CD4-positive, alpha-beta T cell (primary cell): Measurements from ENCODE around the gene PPP4R2. TPM values are rescaled to one million over a fixed set of nuclear protein-coding genes. Genes with fewer than 3 reads are reported as not detected.

ENCODE experiments used
- ATAC-seq: fragments of 200-7000 bp; cut with Tn5 transposase; one replicate; pipeline ENCODE4 v1.10.0; 2022; ENCODE audit warnings: mild to moderate bottlenecking; ENCODE audit not compliant: poor library complexity
- CTCF ChIA-PET: fragments of 350-600 bp; sonication (Branson Sonifier 250); formaldehyde crosslinking; loops from one replicate; lab custom pipeline; 2021; ENCODE audit warnings: antibody characterized with exemption, inconsistent platforms; lab: Charles Lee
- POLR2A ChIA-PET: fragments of 350-600 bp; sonication (Branson Sonifier 250); formaldehyde crosslinking; loops from one replicate; lab custom pipeline; 2021; ENCODE audit warnings: antibody characterized with exemption, inconsistent platforms; lab: Charles Lee
- DNase-seq, 14 experiments: peaks; one replicate each; pipeline ENCODE4 v3.0.0-alpha.2; 2013 to 2020; ENCODE audit warnings: mixed read lengths in 2 of 14
- H3K27ac ChIP-seq, 2 donors: one replicate each; pipeline versions ENCODE4 v1.5.1 to v1.7.0; 2013; ENCODE audit warnings: low read length in 2 of 2, low read depth in 1 of 2, mild to moderate bottlenecking in 1 of 2
- H3K27me3 ChIP-seq, 2 experiments: 1 replicate in 1 of 2; 2 replicates in 1 of 2; pipeline versions ENCODE4 v1.6.1 to v1.7.0; 2013; ENCODE audit warnings: low read length in 2 of 2, control low read depth in 1 of 2, mild to moderate bottlenecking in 1 of 2, moderate library complexity in 1 of 2; ENCODE audit not compliant: insufficient read depth in 2 of 2, control insufficient read depth in 1 of 2
- H3K36me3 ChIP-seq: one replicate; pipeline ENCODE4 v1.6.1; 2013; ENCODE audit warnings: low read length, control low read depth; ENCODE audit not compliant: insufficient read depth
- H3K4me1 ChIP-seq: one replicate; pipeline ENCODE4 v1.6.1; 2013; ENCODE audit warnings: low read length, control low read depth; ENCODE audit not compliant: insufficient read depth
- H3K4me3 ChIP-seq: one replicate; pipeline ENCODE4 v1.5.1; 2013; ENCODE audit warnings: mild to moderate bottlenecking, low read length, moderate library complexity
- H3K9me3 ChIP-seq, 2 experiments: 1 replicate in 1 of 2; 2 replicates in 1 of 2; pipeline versions ENCODE4 v1.6.1 to v1.7.0; 2013; ENCODE audit warnings: low read length in 2 of 2, mild to moderate bottlenecking in 2 of 2, control low read depth in 1 of 2, moderate library complexity in 1 of 2; ENCODE audit not compliant: control insufficient read depth in 1 of 2, insufficient read depth in 1 of 2
- H3K27ac Mint-ChIP-seq: one replicate; pipeline ENCODE4 v1.8.0; 2020; ENCODE audit warnings: mixed read lengths
- H3K27me3 Mint-ChIP-seq: one replicate; pipeline ENCODE4 v1.8.0; 2021; ENCODE audit warnings: mixed read lengths
- H3K36me3 Mint-ChIP-seq: one replicate; pipeline ENCODE4 v1.8.0; 2021; ENCODE audit warnings: low read depth, mixed read lengths
- H3K4me1 Mint-ChIP-seq: one replicate; pipeline ENCODE4 v1.8.0; 2021; ENCODE audit warnings: low read depth, mixed read lengths
- H3K4me3 Mint-ChIP-seq: one replicate; pipeline ENCODE4 v1.8.0; 2020; ENCODE audit warnings: mild to moderate bottlenecking, mixed read lengths
- H3K9me3 Mint-ChIP-seq: one replicate; pipeline ENCODE4 v1.8.0; 2020; ENCODE audit warnings: mixed read lengths
- CTCF ChIP-seq: fragments of 200-600 bp; IDR thresholded peaks from one replicate; pipeline ENCODE4 v1.8.0; 2022; ENCODE audit warnings: antibody characterized with exemption, mild to moderate bottlenecking
- intact Hi-C, 2 experiments: fragments of 100-400 bp; cut with DNase I in 1 of 2; cut with micrococcal nuclease in 1 of 2; formaldehyde crosslinking; loops; one replicate each; pipeline versions ENCODE4 v1.15.1 to v1.9.0; 2023 to 2025; cut with DNase I, micrococcal nuclease
- total RNA-seq, 174 experiments: library from RNA in 2 of 174; stranded (reverse) in 2 of 174; gene quantifications; one replicate each; pipeline ENCODE4 v1.2.3 and lab custom pipeline; 2021 to 2026

PPP4R2 gene
- total RNA-seq, 2 experiments from 2014 or later: 67.8 to 80.3 TPM

- Histone ChIP-seq H3K4me1 (no peaks in the 10 kb centered on the region), H3K36me3 (no peaks in the 10 kb centered on the region), H3K27me3 (no peaks in the 10 kb centered on the region), H3K9me3 (no peaks in the 10 kb centered on the region), H3K27ac (no peak overlapping the region), H3K4me3 (no peak overlapping the region)
- no peaks in the 10 kb centered on the region for H3K9me3 Mint-ChIP-seq
- peaks cover 17% of the 10 kb centered on the region for H3K4me1 Mint-ChIP-seq
- no peaks in the 10 kb centered on the region for H3K36me3 Mint-ChIP-seq
- no peak for ATAC-seq
- ChIA-PET POLR2A (no interaction called here), CTCF (interaction anchor here (1.2 kb wide), 1 partner anchor 18 kb away, joined by 3 read pairs; no protein-coding TSS in a partner anchor)
- TF ChIP-seq CTCF: no peak
- H3K27me3 Mint-ChIP-seq: no peaks in the 10 kb centered on the region
- no peak overlapping the region for H3K27ac Mint-ChIP-seq
- intact Hi-C loops: no loop called here
- no peak overlapping the region for H3K4me3 Mint-ChIP-seq
- DNase-seq: no peak
Observed at GRCh38 chr3:73073091-73073707, 76.6 kb downstream of the PPP4R2 start.

- no peak for TF ChIP-seq CTCF
- Mint-ChIP-seq H3K27ac (no peak overlapping the region), H3K36me3 (no peaks in the 10 kb centered on the region), H3K27me3 (no peaks in the 10 kb centered on the region), H3K9me3 (no peaks in the 10 kb centered on the region), H3K4me3 (no peak overlapping the region), H3K4me1 (peaks cover 17% of the 10 kb centered on the region)
- Histone ChIP-seq H3K4me1 (no peaks in the 10 kb centered on the region), H3K27me3 (no peaks in the 10 kb centered on the region), H3K36me3 (no peaks in the 10 kb centered on the region), H3K4me3 (no peak overlapping the region), H3K9me3 (no peaks in the 10 kb centered on the region), H3K27ac (no peak overlapping the region)
- ChIA-PET POLR2A (no interaction called here), CTCF (no interaction called here)
- intact Hi-C loops: no loop called here
- DNase-seq (no peak), ATAC-seq (no peak)
Observed at GRCh38 chr3:73074781-73075180, 78.2 kb downstream of the PPP4R2 start.

GRCh38 chr3:73080216-73080966 is 83.8 kb downstream of the PPP4R2 start:
- Histone ChIP-seq H3K27ac (no peak overlapping the region), H3K4me3 (no peak overlapping the region), H3K27me3 (no peaks in the 10 kb centered on the region), H3K4me1 (no peaks in the 10 kb centered on the region), H3K9me3 (no peaks in the 10 kb centered on the region), H3K36me3 (no peaks in the 10 kb centered on the region)
- POLR2A ChIA-PET: no interaction called here
- H3K36me3 Mint-ChIP-seq: no peaks in the 10 kb centered on the region
- no peak for DNase-seq
- no peaks in the 10 kb centered on the region for H3K4me1 Mint-ChIP-seq
- intact Hi-C loops: no loop called here
- no peaks in the 10 kb centered on the region for H3K27me3 Mint-ChIP-seq
- no peak for TF ChIP-seq CTCF
- CTCF ChIA-PET: no interaction called here
- no peaks in the 10 kb centered on the region for H3K9me3 Mint-ChIP-seq
- H3K4me3 Mint-ChIP-seq: no peak overlapping the region
- no peak for ATAC-seq
- no peak overlapping the region for H3K27ac Mint-ChIP-seq
